ENCODE measurements around the gene MESD.

The MESD gene

DNA sequence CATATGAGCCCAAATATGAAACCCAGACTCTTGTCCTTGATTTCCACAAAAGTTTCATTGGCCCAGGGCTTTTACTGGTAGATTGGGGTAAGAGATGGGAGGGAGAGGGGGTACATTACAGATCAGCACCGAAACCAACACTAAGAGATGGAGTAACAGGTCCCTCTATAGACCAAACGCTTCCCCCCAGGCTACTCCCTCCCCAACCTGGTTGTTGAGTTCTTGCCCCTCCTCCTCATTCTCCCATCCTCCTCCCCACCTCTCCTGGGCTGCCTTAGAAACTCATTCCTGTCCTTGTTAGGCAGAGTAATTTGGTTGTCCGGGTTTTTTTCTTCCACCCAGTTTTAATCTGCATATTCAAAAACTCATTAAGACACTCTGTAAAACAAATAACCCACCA, 74.1 kb downstream of the MESD start:
- in situ Hi-C loops (cut with MboI; ENCODE audit: low sequenced_read_pairs), result no loop called here

DNA sequence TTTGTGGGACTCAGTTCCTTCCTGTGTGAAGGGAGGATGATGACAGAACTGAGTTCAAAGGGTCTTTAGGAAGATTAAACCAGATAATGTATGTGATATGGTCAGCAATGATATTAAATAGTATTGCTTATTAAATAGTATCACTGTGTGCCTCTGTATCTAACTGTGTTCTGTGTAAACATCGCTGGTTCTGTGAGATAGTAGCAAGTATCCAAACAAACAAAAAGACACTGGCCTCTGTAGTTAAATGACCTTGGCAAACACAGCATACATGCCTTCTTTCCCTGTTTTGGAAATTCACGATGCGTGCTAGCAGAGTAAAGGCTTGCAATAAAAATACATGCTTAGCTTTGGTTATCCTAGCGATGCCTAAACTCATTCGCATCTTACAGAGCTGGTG, 76.1 kb downstream of the MESD start:
- in situ Hi-C loops (cut with MboI; ENCODE audit: low sequenced_read_pairs), result no loop called here

- in situ Hi-C loops (cut with MboI; ENCODE audit: low sequenced_read_pairs), result no loop called here
Measured at GRCh38 chr15:80912673-80913072, 76.9 kb downstream of the MESD start.

DNA sequence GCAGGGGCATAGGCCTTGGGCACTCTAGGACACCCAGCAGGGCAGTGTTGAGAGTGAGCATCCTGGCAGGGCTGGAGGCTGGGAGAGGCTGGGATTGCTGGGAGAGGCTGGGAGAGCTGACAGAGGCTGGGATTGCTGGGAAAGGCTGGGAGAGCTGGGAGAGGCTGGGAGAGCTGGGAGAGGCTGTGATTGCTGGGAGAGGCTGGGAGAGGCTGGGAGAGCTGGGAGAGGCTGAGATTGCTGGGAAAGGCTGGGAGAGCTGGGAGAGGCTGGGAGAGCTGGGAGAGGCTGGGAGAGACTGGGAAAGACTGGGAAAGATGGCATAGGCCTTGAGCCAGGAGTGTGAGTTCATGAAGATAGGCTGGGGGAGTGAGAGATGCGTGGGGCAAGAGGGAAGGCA, 77.8 kb downstream of the MESD start:
- in situ Hi-C loops (cut with MboI; ENCODE audit: low sequenced_read_pairs), result no loop called here

DNA sequence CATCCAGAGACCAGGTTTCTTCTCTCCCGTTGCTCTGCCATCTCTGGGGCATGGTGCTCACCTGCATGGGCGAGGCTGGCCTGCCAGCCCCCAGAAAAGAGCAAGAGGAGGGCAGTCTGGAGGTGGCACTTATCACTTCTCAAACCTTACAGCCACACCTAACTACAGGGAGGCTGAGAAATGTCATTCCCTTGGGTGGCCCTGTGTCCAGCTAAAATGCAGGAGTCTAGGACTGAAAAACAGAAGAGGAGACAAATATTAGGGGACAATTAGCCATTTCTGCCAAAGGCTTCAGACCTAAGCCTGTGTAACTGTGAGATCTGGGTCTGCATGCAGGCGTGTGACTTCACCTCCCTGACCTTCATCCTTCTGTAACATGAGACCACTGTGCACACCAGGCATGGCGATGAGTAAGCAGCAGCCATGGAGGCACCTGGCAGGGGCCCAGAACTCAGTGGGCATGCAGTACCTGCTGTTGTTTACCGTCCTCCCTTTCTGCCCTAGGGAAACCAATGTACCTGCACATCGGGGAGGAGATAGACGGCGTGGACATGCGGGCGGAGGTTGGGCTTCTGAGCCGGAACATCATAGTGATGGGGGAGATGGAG, 83.4 kb downstream of the MESD start:
- in situ Hi-C loops (cut with MboI; ENCODE audit: low sequenced_read_pairs), result no loop called here

DNA sequence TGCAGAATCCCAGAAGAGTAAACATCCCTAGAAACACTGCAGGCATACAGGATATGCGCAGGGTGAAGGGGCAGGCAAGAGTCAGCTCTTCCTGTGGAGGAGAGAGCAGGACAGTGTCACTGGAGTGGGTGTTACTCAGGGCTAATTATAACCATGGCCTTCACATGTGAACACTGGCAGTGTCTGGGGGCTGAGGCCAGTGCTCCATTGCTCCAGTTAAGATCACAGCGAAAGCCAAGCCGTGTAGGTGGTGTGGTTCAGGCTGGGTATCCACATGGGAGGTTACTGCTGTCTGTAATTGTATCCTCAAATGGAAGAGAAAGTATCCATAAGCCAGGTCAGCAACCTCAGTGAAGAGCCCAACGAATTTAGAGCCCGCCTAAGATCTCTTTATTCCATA, 84.6 kb downstream of the MESD start:
- in situ Hi-C loops (cut with MboI; ENCODE audit: low sequenced_read_pairs), result no loop called here

- in situ Hi-C loops (cut with MboI; ENCODE audit: low sequenced_read_pairs), result no loop called here
Measured at GRCh38 chr15:80902298-80902801, 87.3 kb downstream of the MESD start.

DNA sequence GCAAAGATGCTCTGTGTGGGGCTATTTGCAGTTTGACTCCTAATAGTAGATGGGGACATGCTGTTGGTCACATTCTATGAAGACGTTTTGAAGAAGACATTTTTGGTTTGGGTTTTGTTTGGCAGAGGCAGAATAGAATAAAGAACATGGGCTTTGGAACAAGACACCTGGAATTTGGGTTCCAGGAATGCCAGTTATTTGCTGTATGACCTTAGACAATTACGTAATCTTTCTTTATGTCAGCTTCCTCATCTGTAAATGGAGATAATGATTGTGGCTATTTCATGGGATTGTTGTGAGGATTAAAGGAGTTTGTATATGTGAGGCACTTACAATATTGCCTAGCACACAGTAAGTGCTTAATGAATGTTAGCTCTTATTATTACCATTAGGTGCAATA, 91.6 kb downstream of the MESD start:
- in situ Hi-C loops (cut with MboI; ENCODE audit: low sequenced_read_pairs), result no loop called here

Measured in HL-60/S4 treated with retinoic acid at 250 ng/mL for 4 days and 3 days (cell line).